Measurements from ENCODE around the gene DRAXIN.

DRAXIN gene

DNA sequence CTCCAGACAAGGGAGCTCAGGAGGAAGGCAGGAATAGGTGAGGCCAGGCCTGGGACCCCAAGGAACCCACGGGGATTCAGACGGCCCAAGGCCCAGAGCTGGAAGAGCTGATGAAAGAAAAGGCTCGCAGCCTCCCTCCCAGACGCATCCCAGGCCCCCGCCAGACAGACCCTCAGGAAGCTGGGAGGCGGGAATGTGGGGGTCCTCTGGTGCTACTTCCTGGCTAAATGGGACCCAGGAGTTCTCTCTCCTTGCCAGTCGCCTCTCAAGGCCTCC is 37.7 kb upstream of the DRAXIN start:
- Histone ChIP-seq H3K4me3 (IDR thresholded peaks at IDR 0.05; ENCODE audit: insufficient read depth, low read depth, low read length) (no peak overlapping the region), H3K4me2 (no peak overlapping the region), H4K20me1 (ENCODE audit: insufficient read depth) (no peaks in the 10 kb centered on the region), H2AFZ (ENCODE audit: low read depth) (no peak overlapping the region), H3K36me3 (ENCODE audit: insufficient read depth) (no peaks in the 10 kb centered on the region), H3K27ac (no peak overlapping the region), H3K27me3 (ENCODE audit: insufficient read depth, low read depth) (no peaks in the 10 kb centered on the region), H3K9ac (no peak overlapping the region), H3K79me2 (ENCODE audit: insufficient read depth, low read depth) (no peaks in the 10 kb centered on the region), H3K4me1 (ENCODE audit: low read depth, poor library complexity, severe bottlenecking) (peaks cover 8% of the 10 kb centered on the region)
- TF ChIP-seq, protein P1, sequence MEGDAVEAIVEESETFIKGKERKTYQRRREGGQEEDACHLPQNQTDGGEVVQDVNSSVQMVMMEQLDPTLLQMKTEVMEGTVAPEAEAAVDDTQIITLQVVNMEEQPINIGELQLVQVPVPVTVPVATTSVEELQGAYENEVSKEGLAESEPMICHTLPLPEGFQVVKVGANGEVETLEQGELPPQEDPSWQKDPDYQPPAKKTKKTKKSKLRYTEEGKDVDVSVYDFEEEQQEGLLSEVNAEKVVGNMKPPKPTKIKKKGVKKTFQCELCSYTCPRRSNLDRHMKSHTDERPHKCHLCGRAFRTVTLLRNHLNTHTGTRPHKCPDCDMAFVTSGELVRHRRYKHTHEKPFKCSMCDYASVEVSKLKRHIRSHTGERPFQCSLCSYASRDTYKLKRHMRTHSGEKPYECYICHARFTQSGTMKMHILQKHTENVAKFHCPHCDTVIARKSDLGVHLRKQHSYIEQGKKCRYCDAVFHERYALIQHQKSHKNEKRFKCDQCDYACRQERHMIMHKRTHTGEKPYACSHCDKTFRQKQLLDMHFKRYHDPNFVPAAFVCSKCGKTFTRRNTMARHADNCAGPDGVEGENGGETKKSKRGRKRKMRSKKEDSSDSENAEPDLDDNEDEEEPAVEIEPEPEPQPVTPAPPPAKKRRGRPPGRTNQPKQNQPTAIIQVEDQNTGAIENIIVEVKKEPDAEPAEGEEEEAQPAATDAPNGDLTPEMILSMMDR (conservative IDR thresholded peaks at IDR 0.05; ENCODE audit: low read depth, low read length), result no peak

DNA sequence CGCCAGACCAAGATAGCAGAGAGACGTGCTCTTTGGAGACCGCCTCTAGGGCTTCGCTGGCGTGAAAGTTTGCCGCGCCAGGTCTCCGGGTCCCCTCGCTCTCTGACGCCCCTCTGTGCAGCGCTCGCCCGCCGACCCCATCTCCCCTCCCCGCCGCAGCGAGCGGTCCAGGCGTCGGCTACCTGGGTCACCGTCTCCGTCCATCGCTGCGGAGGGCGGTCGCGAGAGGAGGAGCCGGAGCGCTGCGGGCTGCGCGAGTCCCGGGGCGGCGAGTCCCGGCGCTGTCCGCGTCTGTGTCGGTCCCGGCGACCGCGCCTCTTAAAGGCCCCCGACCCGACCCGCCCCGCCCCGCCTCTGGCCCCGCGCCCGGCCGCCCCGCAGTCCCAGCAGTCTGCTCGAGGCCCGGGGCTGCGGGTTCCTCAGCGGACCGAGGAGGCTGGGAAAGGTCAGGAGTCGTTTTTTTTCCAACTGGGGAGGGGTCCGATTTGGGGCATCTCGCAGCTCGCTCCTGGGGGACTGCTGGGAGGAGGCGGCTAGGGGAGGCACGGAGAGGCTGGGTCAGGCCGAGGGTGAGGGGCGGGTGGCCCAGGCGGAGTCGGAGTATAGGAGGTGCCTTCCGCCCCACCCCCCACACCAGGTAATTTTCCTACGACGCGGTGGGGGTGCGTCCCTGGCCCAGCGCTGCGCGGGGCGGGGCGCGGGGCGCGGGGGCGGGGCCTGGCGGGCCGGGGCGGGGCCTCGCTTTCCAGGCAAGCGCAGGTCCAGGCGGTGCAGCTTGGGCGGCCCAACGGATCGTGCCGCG is 37.2 kb upstream of the DRAXIN start, which contains the start of the genes FBXO2 and FBXO44:
Gene FBXO2 (minus strand): TSS at position 293 of the 802 bp plus-strand sequence. CDS start 89 bp downstream, at position 204.
Gene FBXO44 (plus strand): TSS at position 741 of the 802 bp plus-strand sequence. CDS start 959 bp downstream, outside the sequence.
- Histone ChIP-seq H3K9ac (no peak within 1 kb of the TSS), H3K27ac (no peak within 1 kb of the TSS), H2AFZ (ENCODE audit: low read depth) (peak within 1 kb of the TSS; percentile 38; the same call in 1 of the 2 replicates), H4K20me1 (ENCODE audit: insufficient read depth) (no peaks in the 10 kb centered on the region), H3K4me2 (peak within 1 kb of the TSS; percentile 29; the same call in 1 of the 2 replicates), H3K36me3 (ENCODE audit: insufficient read depth) (no peaks in the 10 kb centered on the region), H3K4me1 (ENCODE audit: low read depth, poor library complexity, severe bottlenecking) (peaks cover 8% of the 10 kb centered on the region), H3K4me3 (IDR thresholded peaks at IDR 0.05; ENCODE audit: insufficient read depth, low read depth, low read length) (no peak within 1 kb of the TSS), H3K79me2 (ENCODE audit: insufficient read depth, low read depth) (no peaks in the 10 kb centered on the region), H3K27me3 (ENCODE audit: insufficient read depth, low read depth) (no peaks in the 10 kb centered on the region)
- TF ChIP-seq, protein P1 (conservative IDR thresholded peaks at IDR 0.05; ENCODE audit: low read depth, low read length), result no peak

DNA sequence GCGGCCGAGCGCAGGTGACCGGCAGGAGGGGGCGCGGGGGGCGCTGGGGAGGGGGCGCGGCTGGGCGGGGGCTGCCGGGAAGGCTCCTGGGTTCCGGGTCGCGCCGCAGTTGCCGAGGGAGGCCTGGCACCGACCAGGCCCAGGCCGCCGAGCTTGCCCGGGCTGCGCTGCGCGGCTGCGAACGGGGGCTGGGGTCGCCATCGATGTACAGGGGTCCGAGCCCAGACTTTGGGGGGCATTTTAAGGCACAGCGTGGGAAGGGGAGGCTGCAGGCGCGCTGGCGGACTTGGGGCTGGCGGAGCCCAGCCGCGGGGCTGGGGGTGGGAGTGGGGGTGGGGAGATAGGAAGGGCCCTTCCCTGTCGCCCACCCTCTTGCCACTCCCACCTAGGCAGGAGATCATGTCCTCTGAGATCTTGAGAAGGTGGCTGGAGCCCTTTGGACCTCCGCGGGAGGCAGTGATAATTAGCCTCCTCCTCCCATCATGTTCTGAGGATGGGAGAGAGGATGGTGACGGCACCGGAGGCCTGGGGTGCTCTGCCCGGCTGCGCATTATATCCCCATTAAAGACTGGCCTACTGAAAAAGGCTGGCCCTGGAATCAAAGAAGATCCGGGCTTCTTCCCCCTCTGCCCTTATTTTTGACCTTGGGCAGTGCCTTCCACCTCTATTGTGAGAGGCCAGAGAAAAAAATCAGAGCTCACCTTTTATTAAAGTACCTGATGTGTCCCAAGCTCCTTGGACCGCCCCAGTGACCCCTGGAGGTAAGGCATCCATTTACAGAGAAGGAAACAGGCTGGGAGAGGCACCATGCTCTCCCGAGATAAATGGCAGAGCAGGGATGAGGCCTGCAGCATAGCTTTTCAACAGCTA is 36.3 kb upstream of the DRAXIN start:
- no peak overlapping the region for H3K27ac ChIP-seq
- H3K79me2 ChIP-seq (ENCODE audit: insufficient read depth, low read depth), result no peaks in the 10 kb centered on the region
- H3K4me1 ChIP-seq (ENCODE audit: low read depth, poor library complexity, severe bottlenecking), result peaks cover 8% of the 10 kb centered on the region

DNA sequence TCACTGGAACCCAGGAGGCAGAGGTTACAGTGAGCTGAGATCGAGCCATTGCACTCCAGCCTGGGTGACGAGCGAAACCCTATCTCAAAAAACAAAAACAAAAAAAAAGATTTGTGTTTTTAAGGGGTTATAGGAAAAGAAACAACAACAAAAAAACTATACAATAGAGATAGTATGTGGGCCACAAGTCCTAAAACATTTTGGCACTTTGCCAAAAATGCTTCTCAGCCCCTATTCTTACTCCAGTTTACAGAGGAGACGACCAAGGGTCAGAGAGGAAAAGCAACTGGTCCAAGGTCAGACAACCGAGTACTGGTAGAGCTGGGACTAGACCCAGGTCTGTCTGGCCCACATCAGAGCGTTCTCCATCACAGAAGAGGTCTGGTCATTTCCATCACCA is 33.9 kb upstream of the DRAXIN start:
- H2AFZ ChIP-seq (ENCODE audit: low read depth), result no peak overlapping the region
- no peak overlapping the region for H3K4me3 ChIP-seq (IDR thresholded peaks at IDR 0.05; ENCODE audit: insufficient read depth, low read depth, low read length)
- H3K4me2 ChIP-seq, result no peak overlapping the region
- TF ChIP-seq, protein P1 (conservative IDR thresholded peaks at IDR 0.05; ENCODE audit: low read depth, low read length), result no peak
- H3K79me2 ChIP-seq (ENCODE audit: insufficient read depth, low read depth), result no peaks in the 10 kb centered on the region
- H3K27me3 ChIP-seq (ENCODE audit: insufficient read depth, low read depth), result no peaks in the 10 kb centered on the region
- no peak overlapping the region for H3K27ac ChIP-seq
- no peaks in the 10 kb centered on the region for H3K4me1 ChIP-seq (ENCODE audit: low read depth, poor library complexity, severe bottlenecking)
- H3K36me3 ChIP-seq (ENCODE audit: insufficient read depth), result no peaks in the 10 kb centered on the region
- H4K20me1 ChIP-seq (ENCODE audit: insufficient read depth), result no peaks in the 10 kb centered on the region
- H3K9ac ChIP-seq, result no peak overlapping the region

More for the DNA sequence above, 36.3 kb upstream of the DRAXIN start:
- H4K20me1 ChIP-seq (ENCODE audit: insufficient read depth), result no peaks in the 10 kb centered on the region
- H3K4me3 ChIP-seq (IDR thresholded peaks at IDR 0.05; ENCODE audit: insufficient read depth, low read depth, low read length), result no peak overlapping the region
- no peaks in the 10 kb centered on the region for H3K27me3 ChIP-seq (ENCODE audit: insufficient read depth, low read depth)
- TF ChIP-seq, protein P1 (conservative IDR thresholded peaks at IDR 0.05; ENCODE audit: low read depth, low read length), result no peak
- peak overlapping the region; percentile 29; the same call in 1 of the 2 replicates for H3K4me2 ChIP-seq
- H3K9ac ChIP-seq, result no peak overlapping the region
- H2AFZ ChIP-seq (ENCODE audit: low read depth), result no peak overlapping the region; the same call in 1 of the 2 replicates
- H3K36me3 ChIP-seq (ENCODE audit: insufficient read depth), result no peaks in the 10 kb centered on the region

Data from KMS-11 (cell line).